C4-2B (cell line): ENCODE data around the gene MRPL40.

ENCODE experiments used
- H3K27ac ChIP-seq: fragments of 450-650 bp; 2 replicates; pipeline ENCODE4 v1.5.1; 2017
- ZFX ChIP-seq: fragments of 450-650 bp; IDR thresholded peaks from 2 replicates; pipeline ENCODE4 v1.6.1; 2017
- TF ChIP-seq, protein P1 (sequence below): fragments of 450-650 bp; conservative IDR thresholded peaks from 2 replicates; pipeline ENCODE4 v1.5.1; 2017; ENCODE audit warnings: mild to moderate bottlenecking

Gene MRPL40

DNA sequence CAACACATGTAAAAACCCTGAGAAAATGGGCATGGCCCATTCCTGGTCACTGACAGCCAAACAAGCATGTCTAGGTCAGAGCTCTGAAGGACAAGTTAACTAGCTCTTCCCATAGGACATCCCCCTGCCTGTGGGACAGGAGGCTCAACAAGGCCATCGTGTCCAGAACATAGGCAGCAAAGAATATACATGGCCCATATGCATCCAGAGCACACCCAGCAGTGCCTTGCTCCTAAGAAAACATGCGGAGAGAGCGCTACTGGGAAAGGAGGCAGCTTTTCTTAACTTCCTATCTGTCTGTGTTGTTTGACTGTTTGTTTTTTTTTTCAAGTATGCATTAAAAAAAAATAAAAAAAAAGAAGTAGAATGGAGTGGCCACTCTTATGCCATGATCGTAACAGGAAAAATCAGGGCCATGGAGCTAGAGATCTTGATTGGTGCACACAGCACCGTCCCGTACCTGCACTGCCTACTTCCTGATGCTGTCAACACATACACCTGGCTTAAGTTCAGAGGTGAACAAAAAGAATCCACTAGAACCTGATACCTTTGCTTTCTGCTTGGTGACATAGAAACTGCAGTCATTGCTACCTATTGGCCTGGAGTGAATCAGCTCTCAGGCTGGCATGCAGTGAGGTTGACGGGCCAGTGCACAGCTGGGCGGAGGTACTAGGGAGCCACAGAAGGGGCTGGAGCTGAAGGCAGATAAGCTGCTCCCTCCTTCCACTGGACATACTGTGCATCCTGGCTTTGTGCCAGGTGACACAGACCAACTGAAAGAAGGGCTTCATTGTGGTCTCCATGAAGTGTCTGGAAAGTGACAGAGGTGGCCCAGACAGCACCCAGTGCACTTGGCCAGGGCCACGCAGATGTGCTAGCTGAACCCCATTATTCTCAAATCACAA, 34.8 kb downstream of the MRPL40 start:
- no peak overlapping the region for H3K27ac ChIP-seq
- TF ChIP-seq ZFX: no peak
- TF ChIP-seq, protein P1, sequence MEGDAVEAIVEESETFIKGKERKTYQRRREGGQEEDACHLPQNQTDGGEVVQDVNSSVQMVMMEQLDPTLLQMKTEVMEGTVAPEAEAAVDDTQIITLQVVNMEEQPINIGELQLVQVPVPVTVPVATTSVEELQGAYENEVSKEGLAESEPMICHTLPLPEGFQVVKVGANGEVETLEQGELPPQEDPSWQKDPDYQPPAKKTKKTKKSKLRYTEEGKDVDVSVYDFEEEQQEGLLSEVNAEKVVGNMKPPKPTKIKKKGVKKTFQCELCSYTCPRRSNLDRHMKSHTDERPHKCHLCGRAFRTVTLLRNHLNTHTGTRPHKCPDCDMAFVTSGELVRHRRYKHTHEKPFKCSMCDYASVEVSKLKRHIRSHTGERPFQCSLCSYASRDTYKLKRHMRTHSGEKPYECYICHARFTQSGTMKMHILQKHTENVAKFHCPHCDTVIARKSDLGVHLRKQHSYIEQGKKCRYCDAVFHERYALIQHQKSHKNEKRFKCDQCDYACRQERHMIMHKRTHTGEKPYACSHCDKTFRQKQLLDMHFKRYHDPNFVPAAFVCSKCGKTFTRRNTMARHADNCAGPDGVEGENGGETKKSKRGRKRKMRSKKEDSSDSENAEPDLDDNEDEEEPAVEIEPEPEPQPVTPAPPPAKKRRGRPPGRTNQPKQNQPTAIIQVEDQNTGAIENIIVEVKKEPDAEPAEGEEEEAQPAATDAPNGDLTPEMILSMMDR: no peak

DNA sequence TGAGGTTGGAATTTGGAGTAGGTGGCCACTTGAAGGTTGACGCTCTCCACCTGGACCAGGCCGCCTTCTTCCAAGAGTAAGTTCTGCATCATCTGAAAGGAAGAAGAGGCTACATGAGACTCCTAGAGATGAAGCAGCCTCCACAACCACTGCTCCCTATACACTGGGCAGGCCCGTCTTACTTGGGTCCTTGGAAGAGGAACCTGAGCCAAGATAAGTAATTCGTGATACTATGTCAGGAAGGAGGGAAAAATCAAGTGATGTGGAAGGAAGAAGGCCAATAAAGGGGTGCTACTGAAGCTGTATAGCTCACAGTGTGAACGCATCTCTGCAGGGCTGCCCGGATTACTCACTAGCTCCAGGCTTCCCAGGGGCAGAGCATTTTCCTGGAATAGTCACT, 35.6 kb downstream of the MRPL40 start:
- TF ChIP-seq, protein P1: no peak
- no peak overlapping the region for H3K27ac ChIP-seq

DNA sequence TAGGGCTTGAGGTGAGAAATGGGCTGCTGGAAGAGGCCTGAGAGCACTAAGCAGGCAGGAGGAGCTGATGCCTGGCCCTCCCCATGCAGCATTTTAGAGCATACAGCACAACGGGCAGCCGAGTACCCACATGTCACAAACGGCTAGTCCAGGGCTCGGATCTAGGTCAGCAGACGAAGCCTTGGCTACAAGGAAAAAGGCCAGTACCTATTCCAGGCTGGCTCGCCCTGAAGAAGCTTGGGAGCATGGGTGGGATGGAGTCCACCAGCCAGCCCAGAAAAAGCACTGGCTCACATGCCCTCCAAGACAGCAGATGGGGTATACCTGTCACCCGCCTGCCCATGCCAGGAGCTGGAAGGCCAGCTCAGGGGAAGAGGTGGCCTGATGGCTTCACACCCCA, 37.1 kb downstream of the MRPL40 start:
- TF ChIP-seq ZFX: no peak
- TF ChIP-seq, protein P1: no peak
- H3K27ac ChIP-seq: no peak overlapping the region

DNA sequence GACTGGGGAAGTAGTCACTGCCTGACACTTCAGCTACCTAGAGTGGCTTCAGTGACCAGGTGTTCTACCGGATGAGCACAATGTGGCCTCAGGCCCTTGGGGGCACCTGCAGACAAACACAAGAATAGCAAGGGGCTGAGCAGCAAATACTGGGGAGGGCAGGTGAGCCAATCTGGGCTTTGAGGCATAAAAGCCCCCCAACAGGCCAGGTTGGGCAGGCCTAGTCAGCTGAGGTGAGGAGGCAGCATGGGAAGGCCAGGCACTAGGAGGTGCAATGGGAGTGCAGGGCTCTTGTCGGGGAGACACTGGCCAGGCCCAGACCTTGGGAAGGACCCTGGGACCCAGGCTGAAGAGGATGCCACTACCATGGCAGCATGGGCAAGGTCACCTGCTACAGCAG, 37.7 kb downstream of the MRPL40 start:
- H3K27ac ChIP-seq: no peak overlapping the region
- TF ChIP-seq, protein P1: no peak
- TF ChIP-seq ZFX: no peak

DNA sequence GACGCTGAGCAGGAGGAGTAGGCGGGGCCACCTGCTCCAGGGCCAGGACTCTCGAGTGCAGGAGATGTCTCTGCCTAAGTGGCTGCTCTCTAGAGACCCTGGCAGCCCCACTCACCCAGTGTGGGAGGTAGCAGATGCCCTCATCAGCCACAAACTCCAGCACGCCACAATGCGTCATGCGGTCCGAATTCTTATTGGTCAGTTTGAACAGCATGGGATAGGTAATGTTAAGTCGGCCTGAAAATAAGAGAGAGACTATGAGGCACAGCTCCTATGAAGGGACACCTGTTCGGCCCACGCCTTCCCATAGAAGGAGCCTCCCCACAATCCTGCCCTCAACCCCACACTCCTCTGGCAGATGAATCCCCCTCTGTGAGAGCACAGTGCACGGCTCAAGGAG, 39.2 kb downstream of the MRPL40 start:
- no peak overlapping the region for H3K27ac ChIP-seq

DNA sequence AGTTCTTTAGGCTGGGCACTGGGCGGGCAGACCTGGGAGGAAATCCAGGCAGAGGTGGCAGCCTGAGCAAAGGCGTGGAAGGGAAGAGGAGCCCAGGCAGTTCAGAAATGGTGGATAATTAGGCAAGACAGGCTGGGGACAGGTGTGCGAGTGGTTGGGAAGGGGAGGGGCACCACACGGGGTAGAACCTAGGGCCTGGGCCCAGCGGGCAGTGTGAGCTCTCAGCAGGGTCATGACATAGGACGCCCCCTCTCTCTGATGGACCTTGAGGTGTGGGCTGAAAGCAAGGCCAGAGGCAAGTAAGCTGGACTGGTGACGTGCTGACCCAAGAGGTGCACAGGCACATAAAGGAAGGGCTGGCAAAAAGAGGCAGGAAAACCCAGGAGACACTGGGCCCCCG, 39.9 kb downstream of the MRPL40 start:
- TF ChIP-seq ZFX: no peak
- no peak overlapping the region for H3K27ac ChIP-seq

More for the DNA sequence above, 39.2 kb downstream of the MRPL40 start:
- TF ChIP-seq ZFX: no peak
- TF ChIP-seq, protein P1: no peak

DNA sequence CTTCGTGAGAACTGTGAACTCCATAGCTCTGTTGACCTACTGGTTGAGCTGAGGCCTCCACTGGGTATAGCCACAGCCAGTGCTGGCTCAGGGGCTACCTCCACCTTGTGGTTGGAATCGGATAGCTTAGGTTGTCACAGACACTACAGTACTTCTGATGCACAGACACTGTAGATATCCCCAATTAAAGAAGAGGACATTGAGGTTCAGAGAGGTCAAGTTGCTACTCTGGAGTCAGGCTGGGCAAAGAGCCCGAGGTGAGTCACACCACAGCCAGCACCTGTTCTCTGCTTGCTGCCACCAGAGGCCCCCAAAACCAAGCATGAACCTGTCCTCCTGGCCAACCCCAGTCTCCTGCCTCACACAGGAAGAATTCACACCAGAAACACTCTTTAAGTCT, 41.2 kb downstream of the MRPL40 start:
- TF ChIP-seq, protein P1: no peak
- no peak for TF ChIP-seq ZFX
- H3K27ac ChIP-seq: no peak overlapping the region

DNA sequence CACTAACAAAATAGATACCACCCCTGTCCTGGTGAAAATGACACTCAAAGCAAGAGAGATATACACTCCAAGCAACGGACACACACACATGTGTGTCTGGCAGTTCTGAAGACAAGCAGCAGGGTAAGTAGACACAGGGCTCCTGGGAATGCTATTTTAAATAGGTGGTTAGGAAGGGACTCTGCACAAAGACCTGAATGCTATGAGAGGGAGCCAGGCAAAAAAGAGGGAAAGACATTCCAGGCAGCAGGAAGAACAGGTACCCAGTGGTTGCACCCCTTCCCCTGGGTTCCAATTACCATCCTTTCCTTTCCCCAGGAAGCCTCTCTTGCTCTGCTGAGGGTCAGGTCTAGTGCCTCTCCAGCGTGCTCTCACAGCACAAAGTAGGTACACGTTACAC, 43.7 kb downstream of the MRPL40 start:
- TF ChIP-seq, protein P1: no peak
- TF ChIP-seq ZFX: no peak
- H3K27ac ChIP-seq: no peak overlapping the region
